ENCODE measurements around the gene SSUH2. TPM values are rescaled to one million over a fixed set of nuclear protein-coding genes. Genes with fewer than 3 reads are reported as not detected.

The SSUH2 gene
- total and polyA plus RNA-seq, 2 of the 13 experiments (the other 11 are each of a cell fraction or from before 2014, with no cell fraction given) = 38.1 to 136 TPM

DNA sequence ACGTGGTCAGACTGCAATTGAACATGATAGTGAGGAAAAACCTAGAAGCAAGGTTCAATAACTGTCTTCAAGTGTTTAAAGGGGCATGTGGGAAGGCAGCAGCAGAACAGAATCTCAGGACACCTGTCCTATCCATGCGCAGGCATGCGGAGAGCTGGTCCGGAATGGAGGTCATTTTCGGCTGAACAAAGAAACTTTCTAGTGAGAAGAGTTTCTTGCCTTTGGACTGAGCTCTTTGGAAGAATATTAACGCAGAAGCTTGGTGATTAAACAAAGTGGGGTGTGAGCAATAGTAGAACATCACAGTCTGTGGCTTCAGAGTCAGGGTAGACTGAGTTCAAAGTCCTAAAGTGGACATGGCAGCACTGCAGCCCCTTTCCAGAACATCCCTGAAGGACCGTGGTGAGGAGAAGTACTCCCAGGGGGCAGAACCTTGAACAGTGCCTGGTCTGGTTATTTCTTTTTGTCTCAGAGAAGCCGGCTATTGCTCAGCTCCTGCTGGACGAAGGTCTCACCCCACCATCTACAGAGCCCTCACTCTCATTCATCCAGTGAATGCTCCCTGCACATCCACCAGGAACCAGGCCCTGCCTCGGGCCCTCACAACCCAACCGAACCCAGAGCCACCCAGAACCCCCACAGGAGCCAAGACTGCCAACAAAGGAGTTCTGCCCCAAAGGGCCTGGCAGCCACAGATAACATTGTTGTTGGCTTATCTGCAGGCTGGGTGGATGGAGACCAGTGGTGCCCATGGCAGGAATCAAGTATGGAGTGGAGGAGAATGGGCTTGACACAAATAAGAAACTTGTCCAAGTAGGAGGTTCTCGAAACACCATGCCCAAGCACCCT is 2.8 kb upstream of the SSUH2 start (continued):
- TF ChIP-seq ZNF280D (CRISPR knock-in tag; IDR thresholded peaks at IDR 0.05) = no peak
- no peak for TF ChIP-seq ZBTB34 (CRISPR knock-in tag; IDR thresholded peaks at IDR 0.05)
- TF ChIP-seq, protein P1, sequence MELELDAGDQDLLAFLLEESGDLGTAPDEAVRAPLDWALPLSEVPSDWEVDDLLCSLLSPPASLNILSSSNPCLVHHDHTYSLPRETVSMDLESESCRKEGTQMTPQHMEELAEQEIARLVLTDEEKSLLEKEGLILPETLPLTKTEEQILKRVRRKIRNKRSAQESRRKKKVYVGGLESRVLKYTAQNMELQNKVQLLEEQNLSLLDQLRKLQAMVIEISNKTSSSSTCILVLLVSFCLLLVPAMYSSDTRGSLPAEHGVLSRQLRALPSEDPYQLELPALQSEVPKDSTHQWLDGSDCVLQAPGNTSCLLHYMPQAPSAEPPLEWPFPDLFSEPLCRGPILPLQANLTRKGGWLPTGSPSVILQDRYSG (CRISPR knock-in tag; IDR thresholded peaks at IDR 0.05) = no peak
- TF ChIP-seq HOXD1 (CRISPR knock-in tag; IDR thresholded peaks at IDR 0.05) = no peak
- TF ChIP-seq TFAP4 (IDR thresholded peaks at IDR 0.05; ENCODE audit: borderline replicate concordance, low read depth) = peak; percentile 27; the same call in 1 of the 2 replicates
- no peak for TF ChIP-seq ZFYVE20 (CRISPR knock-in tag; IDR thresholded peaks at IDR 0.05; ENCODE audit: borderline replicate concordance, low read depth)
- peak; percentile 35; the same call in 1 of the 2 replicates for TF ChIP-seq ZFX (CRISPR knock-in tag; IDR thresholded peaks at IDR 0.05; ENCODE audit: low read depth)
- no peak for TF ChIP-seq ZNF224 (CRISPR knock-in tag; IDR thresholded peaks at IDR 0.05)
- no peak for TF ChIP-seq SOX6 (IDR thresholded peaks at IDR 0.05)
- TF ChIP-seq SOX6 (CRISPR knock-in tag; IDR thresholded peaks at IDR 0.05) = peak; percentile 81
- no peak for TF ChIP-seq ZNF101 (CRISPR knock-in tag; IDR thresholded peaks at IDR 0.05; ENCODE audit: borderline replicate concordance, low read depth)
- TF ChIP-seq NR2F6 (IDR thresholded peaks at IDR 0.05) = peak; percentile 25
- TF ChIP-seq NR2F6 (CRISPR knock-in tag; IDR thresholded peaks at IDR 0.05) = peak; percentile 44
- TF ChIP-seq MAF1 (CRISPR knock-in tag; IDR thresholded peaks at IDR 0.05; ENCODE audit: borderline replicate concordance) = 0 out of 2 replicates have a peak, but pooled peaks have one; percentile 70
- peak; percentile 56; the same call in 1 of the 2 replicates for TF ChIP-seq RBFOX2 (IDR thresholded peaks at IDR 0.05; ENCODE audit: low read depth, low read length)
- TF ChIP-seq NFKBIZ (CRISPR knock-in tag; IDR thresholded peaks at IDR 0.05) = no peak; the same call in 1 of the 2 replicates
- peak; percentile 70; the same call in 1 of the 2 replicates for TF ChIP-seq RXRB (CRISPR knock-in tag; IDR thresholded peaks at IDR 0.05; ENCODE audit: borderline replicate concordance)
- TF ChIP-seq GMEB1 (CRISPR knock-in tag; IDR thresholded peaks at IDR 0.05; ENCODE audit: borderline replicate concordance) = peak; percentile 35; the same call in 1 of the 2 replicates
- TF ChIP-seq TBX3 (IDR thresholded peaks at IDR 0.05; ENCODE audit: borderline replicate concordance) = 0 out of 2 replicates have a peak, but pooled peaks have one; percentile 23

Data from HepG2 (cell line).